Measurements from ENCODE around the gene KRTAP4-8.
"Not testable (repeated sequence)": the region's sequence is repeated elsewhere in the genome, so short reads cannot be mapped to it uniquely, and the experiment has no call there.

KRTAP4-8 gene

GRCh38 chr17:41065829-41066624 lies 31.9 kb downstream of the KRTAP4-8 start, which contains the start of gene KRTAP2-4:
TSS of gene KRTAP2-4 (minus strand) at chr17:41065879. CDS start at chr17:41065845, 34 bp downstream.
- no peak within 1 kb of the TSS for H3K4me3 ChIP-seq (ENCODE audit: control insufficient read depth, low read depth, low read length)
- no peak for TF ChIP-seq CTCF (IDR thresholded peaks at IDR 0.05; ENCODE audit: control insufficient read depth, insufficient read depth, low read depth, low read length, missing control alignments)
- DNase-seq (ENCODE audit: low read depth) = peak; percentile 94

- not testable (repeated sequence) for DNase-seq (ENCODE audit: low read depth); H3K4me3 ChIP-seq (ENCODE audit: control insufficient read depth, low read depth, low read length)
Observed at GRCh38 chr17:41065016-41065689, 32.8 kb downstream of the KRTAP4-8 start.

- no peak for DNase-seq (ENCODE audit: low read depth)
Observed at GRCh38 chr17:41064301-41064700, 33.6 kb downstream of the KRTAP4-8 start.

GRCh38 chr17:41063449-41063848 lies 34.5 kb downstream of the KRTAP4-8 start:
- no peak for TF ChIP-seq CTCF (IDR thresholded peaks at IDR 0.05; ENCODE audit: control insufficient read depth, insufficient read depth, low read depth, low read length, missing control alignments)

More at GRCh38 chr17:41064301-41064700, 33.6 kb downstream of the KRTAP4-8 start:
- no peak overlapping the region for H3K4me3 ChIP-seq (ENCODE audit: control insufficient read depth, low read depth, low read length)
- TF ChIP-seq CTCF (IDR thresholded peaks at IDR 0.05; ENCODE audit: control insufficient read depth, insufficient read depth, low read depth, low read length, missing control alignments) = no peak

GRCh38 chr17:41061964-41062363 lies 36.0 kb downstream of the KRTAP4-8 start:
- peak; percentile 99 for DNase-seq (ENCODE audit: low read depth)
- TF ChIP-seq CTCF (IDR thresholded peaks at IDR 0.05; ENCODE audit: control insufficient read depth, insufficient read depth, low read depth, low read length, missing control alignments) = no peak
- no peak overlapping the region for H3K4me3 ChIP-seq (ENCODE audit: control insufficient read depth, low read depth, low read length)

More at GRCh38 chr17:41063449-41063848, 34.5 kb downstream of the KRTAP4-8 start:
- no peak overlapping the region for H3K4me3 ChIP-seq (ENCODE audit: control insufficient read depth, low read depth, low read length)
- no peak for DNase-seq (ENCODE audit: low read depth)

- no peak within 1 kb of the TSS for H3K4me3 ChIP-seq (ENCODE audit: control insufficient read depth, low read depth, low read length)
- no peak for TF ChIP-seq CTCF (IDR thresholded peaks at IDR 0.05; ENCODE audit: control insufficient read depth, insufficient read depth, low read depth, low read length, missing control alignments)
- DNase-seq (ENCODE audit: low read depth) = peak; percentile 97
Observed at GRCh38 chr17:41060052-41060604, 37.8 kb downstream of the KRTAP4-8 start, which contains the start of gene KRTAP2-3. TSS of gene KRTAP2-3 (minus strand) at chr17:41060114. CDS start at chr17:41060050, 64 bp downstream.

- DNase-seq (ENCODE audit: low read depth) = peak; percentile 90
- H3K4me3 ChIP-seq (ENCODE audit: control insufficient read depth, low read depth, low read length) = not testable (repeated sequence)
Observed at GRCh38 chr17:41059276-41060051, 38.5 kb downstream of the KRTAP4-8 start.

All from AG09309 (cell line).